Measurements from ENCODE around the gene LAMA2.

LAMA2 gene

GRCh38 chr6:129312880-129313279 is 429.9 kb downstream of the LAMA2 start:
- no peak for DNase-seq (ENCODE audit: low read depth, low spot score)

- DNase-seq (ENCODE audit: low read depth, low spot score), result no peak
Measured at GRCh38 chr6:129314575-129314974, 431.6 kb downstream of the LAMA2 start.

GRCh38 chr6:129317931-129318820 is 435.2 kb downstream of the LAMA2 start:
- DNase-seq (ENCODE audit: low read depth, low spot score), result no peak

- no peak for DNase-seq (ENCODE audit: low read depth, low spot score)
Measured at GRCh38 chr6:129320892-129321291, 438.0 kb downstream of the LAMA2 start.

- no peak for DNase-seq (ENCODE audit: low read depth, low spot score)
Measured at GRCh38 chr6:129321303-129321702, 438.4 kb downstream of the LAMA2 start.

GRCh38 chr6:129324345-129324744 is 441.4 kb downstream of the LAMA2 start:
- DNase-seq (ENCODE audit: low read depth, low spot score), result no peak

GRCh38 chr6:129329678-129330077 is 446.7 kb downstream of the LAMA2 start:
- DNase-seq (ENCODE audit: low read depth, low spot score), result no peak

- no peak for DNase-seq (ENCODE audit: low read depth, low spot score)
Measured at GRCh38 chr6:129331450-129332138, 448.7 kb downstream of the LAMA2 start.

- no peak for DNase-seq (ENCODE audit: low read depth, low spot score)
Measured at GRCh38 chr6:129335792-129336191, 452.9 kb downstream of the LAMA2 start.

GRCh38 chr6:129338683-129339082 is 455.7 kb downstream of the LAMA2 start:
- DNase-seq (ENCODE audit: low read depth, low spot score), result no peak

- DNase-seq (ENCODE audit: low read depth, low spot score), result peak; percentile 15
Measured at GRCh38 chr6:129340983-129341382, 458.0 kb downstream of the LAMA2 start.

- DNase-seq (ENCODE audit: low read depth, low spot score), result no peak
Measured at GRCh38 chr6:129342243-129342642, 459.3 kb downstream of the LAMA2 start.

- no peak for DNase-seq (ENCODE audit: low read depth, low spot score)
Measured at GRCh38 chr6:129342796-129343195, 459.9 kb downstream of the LAMA2 start.

- DNase-seq (ENCODE audit: low read depth, low spot score), result no peak
Measured at GRCh38 chr6:129344379-129344778, 461.4 kb downstream of the LAMA2 start.

- DNase-seq (ENCODE audit: low read depth, low spot score), result no peak
Measured at GRCh38 chr6:129345890-129346289, 463.0 kb downstream of the LAMA2 start.

GRCh38 chr6:129346964-129347363 is 464.0 kb downstream of the LAMA2 start:
- no peak for DNase-seq (ENCODE audit: low read depth, low spot score)

- no peak for DNase-seq (ENCODE audit: low read depth, low spot score)
Measured at GRCh38 chr6:129350278-129350677, 467.3 kb downstream of the LAMA2 start.

GRCh38 chr6:129351807-129352206 is 468.9 kb downstream of the LAMA2 start:
- no peak for DNase-seq (ENCODE audit: low read depth, low spot score)

- DNase-seq (ENCODE audit: low read depth, low spot score), result no peak
Measured at GRCh38 chr6:129353067-129353466, 470.1 kb downstream of the LAMA2 start.

GRCh38 chr6:129356129-129356528 is 473.2 kb downstream of the LAMA2 start:
- no peak for DNase-seq (ENCODE audit: low read depth, low spot score)

GRCh38 chr6:129359811-129360681 is 477.1 kb downstream of the LAMA2 start:
- no peak for DNase-seq (ENCODE audit: low read depth, low spot score)

- DNase-seq (ENCODE audit: low read depth, low spot score), result no peak
Measured at GRCh38 chr6:129360682-129360955, 477.7 kb downstream of the LAMA2 start.
